HepG2 (cell line): Measurements from ENCODE around the gene CDHR5. TPM values are rescaled to one million over a fixed set of nuclear protein-coding genes. Genes with fewer than 3 reads are reported as not detected.

Source experiments
- ATAC-seq: fragments of 200-7000 bp; cut with Tn5 transposase; 3 replicates; pipeline ENCODE4 v1.9.1; 2020; ENCODE audit warnings: mild to moderate bottlenecking, moderate library complexity
- BruUV-seq: library from RNA; stranded (reverse); fragments of 400-500 nt; replicated peaks from 2 replicates; lab custom pipeline; 2021; lab: Mats Ljungman, UMichigan
- CTCF ChIA-PET: fragments of 300-600 bp; formaldehyde crosslinking; extraction: SDS; loops from one replicate; lab custom pipeline; 2021; ENCODE audit warnings: low total read pairs, inconsistent platforms, low intra/inter-chr PET ratio; lab: Yijun Ruan, JAX
- POLR2A ChIA-PET: fragments of 350-600 bp; sonication (Branson Sonifier 250); formaldehyde crosslinking; loops from one replicate; lab custom pipeline; 2020; ENCODE audit warnings: antibody characterized with exemption, inconsistent platforms; lab: Yijun Ruan, JAX
- DNase-seq: peaks from one replicate; pipeline ENCODE4 v3.0.0-alpha.2; 2015; ENCODE audit warnings: low spot score
- FAIRE-seq: peaks from 3 replicates; lab custom pipeline; 2011; peaks lifted over from hg19 to GRCh38; lab: Jason Lieb, UNC
- H2AFZ ChIP-seq: one replicate; pipeline ENCODE4 v1.6.1; 2011; ENCODE audit warnings: low read length, inconsistent platforms
- H3K27ac ChIP-seq: fragments of 300-600 bp; 3 replicates; pipeline ENCODE4 v1.8.0; 2011; ENCODE audit warnings: mixed run types, mild to moderate bottlenecking, mixed read lengths, low read length, inconsistent platforms; ENCODE audit not compliant: insufficient read depth; ENCODE audit errors: extremely low read length
- H3K27me3 ChIP-seq, 2 experiments: fragments of 200-600 bp in 1 of 2; 2 replicates in 1 of 2; 3 replicates in 1 of 2; pipeline versions ENCODE4 v1.6.0 to v1.8.0; 2011; ENCODE audit warnings: low read length in 2 of 2, mild to moderate bottlenecking in 2 of 2, moderate library complexity in 2 of 2, inconsistent platforms in 1 of 2; ENCODE audit not compliant: insufficient read depth in 2 of 2, control insufficient read depth in 1 of 2
- H3K36me3 ChIP-seq, 2 experiments: fragments of 200-600 bp in 1 of 2; replicated peaks in 1 of 2; 2 replicates in 1 of 2; 3 replicates in 1 of 2; pipeline versions ENCODE4 v1.5.1 to v1.8.0; 2011; ENCODE audit warnings: low read length in 2 of 2, inconsistent platforms in 1 of 2; ENCODE audit not compliant: insufficient read depth in 2 of 2, control insufficient read depth in 1 of 2
- H3K4me1 ChIP-seq: 2 replicates; pipeline ENCODE4 v1.5.1; 2012; ENCODE audit warnings: low read length, inconsistent platforms; ENCODE audit not compliant: insufficient read depth
- H3K4me2 ChIP-seq: 2 replicates; pipeline ENCODE4 v1.6.0; 2011; ENCODE audit warnings: low read depth, low read length, inconsistent platforms
- H3K4me3 ChIP-seq, 3 experiments: fragments of 200-600 bp in 1 of 3; sonication (generic), shearing (Covaris generic) in 1 of 3; replicated peaks in 1 of 3; 2 replicates each; pipeline ENCODE4 v1.5.1; 2011 to 2016; ENCODE audit warnings: low read length in 3 of 3, inconsistent platforms in 2 of 3, low read depth in 2 of 3, mild to moderate bottlenecking in 2 of 3, control low read depth in 1 of 3, mixed read lengths in 1 of 3; ENCODE audit not compliant: insufficient read depth in 1 of 3
- H3K79me2 ChIP-seq: one replicate; pipeline ENCODE4 v1.6.1; 2011; ENCODE audit warnings: low read length, inconsistent platforms; ENCODE audit not compliant: insufficient read depth
- H3K9ac ChIP-seq: 2 replicates; pipeline ENCODE4 v1.6.0; 2011; ENCODE audit warnings: mild to moderate bottlenecking, low read depth, low read length, inconsistent platforms; ENCODE audit not compliant: insufficient read depth
- H3K9me3 ChIP-seq: 2 replicates; pipeline ENCODE4 v1.5.1; 2012; ENCODE audit warnings: mild to moderate bottlenecking, low read length
- H4K20me1 ChIP-seq: 2 replicates; pipeline ENCODE4 v1.6.0; 2011; ENCODE audit warnings: inconsistent platforms, mild to moderate bottlenecking, low read length, moderate library complexity; ENCODE audit not compliant: insufficient read depth
- ARID4A ChIP-seq: sonication (generic); formaldehyde crosslinking; IDR thresholded peaks from 2 replicates; pipeline ENCODE4 v1.5.0; 2020; ENCODE audit warnings: mild to moderate bottlenecking, missing genetic modification reagents, borderline replicate concordance
- CBX1 ChIP-seq: IDR thresholded peaks from one replicate; pipeline ENCODE4 v1.6.1; 2016; ENCODE audit warnings: antibody characterized with exemption, low read depth
- FOSL2 ChIP-seq: sonication (generic); formaldehyde crosslinking; IDR thresholded peaks from 2 replicates; pipeline ENCODE4 v1.4.0; 2020; ENCODE audit warnings: missing genetic modification reagents
- LCORL ChIP-seq, 2 experiments: fragments of 450-650 bp in 1 of 2; sonication (generic) in 1 of 2; formaldehyde crosslinking in 1 of 2; IDR thresholded peaks; 2 replicates each; pipeline versions ENCODE4 v1.5.0 to v1.6.1; 2017 to 2020; ENCODE audit warnings: antibody characterized with exemption in 1 of 2, missing genetic modification reagents in 1 of 2
- LRRFIP1 ChIP-seq: sonication (generic); formaldehyde crosslinking; conservative IDR thresholded peaks from 2 replicates; pipeline ENCODE4 v1.4.0; 2020; ENCODE audit warnings: missing genetic modification reagents
- NONO ChIP-seq, 2 experiments: fragments of 450-650 bp in 1 of 2; sonication (generic) in 1 of 2; formaldehyde crosslinking in 1 of 2; IDR thresholded peaks in 1 of 2; conservative IDR thresholded peaks in 1 of 2; 2 replicates each; pipeline versions ENCODE4 v1.6.1 to v1.8.0; 2017 to 2022; ENCODE audit warnings: mild to moderate bottlenecking in 1 of 2, missing genetic modification reagents in 1 of 2, moderate library complexity in 1 of 2
- NR2F1 ChIP-seq, 2 experiments: fragments of 450-650 bp in 1 of 2; formaldehyde crosslinking in 1 of 2; IDR thresholded peaks; 2 replicates each; pipeline versions ENCODE4 v1.5.0 to v1.6.1; 2016 to 2020; ENCODE audit warnings: mild to moderate bottlenecking in 1 of 2, missing compliant biosample characterization in 1 of 2, missing genetic modification reagents in 1 of 2, moderate library complexity in 1 of 2
- PAXIP1 ChIP-seq: sonication (generic); formaldehyde crosslinking; conservative IDR thresholded peaks from 2 replicates; pipeline ENCODE4 v1.4.0; 2020; ENCODE audit warnings: mild to moderate bottlenecking, missing genetic modification reagents, moderate library complexity
- RARG ChIP-seq: sonication (generic); formaldehyde crosslinking; IDR thresholded peaks from 2 replicates; pipeline ENCODE4 v1.4.0; 2020; ENCODE audit warnings: low read depth, mild to moderate bottlenecking, missing genetic modification reagents
- SIX1 ChIP-seq: sonication (generic); formaldehyde crosslinking; IDR thresholded peaks from 2 replicates; pipeline ENCODE4 v1.4.0; 2020; ENCODE audit warnings: missing genetic modification reagents, borderline replicate concordance
- STAG1 ChIP-seq: sonication (generic); formaldehyde crosslinking; IDR thresholded peaks from 2 replicates; pipeline ENCODE4 v1.4.0; 2020; ENCODE audit warnings: missing genetic modification reagents
- ZNF331 ChIP-seq: sonication (generic); formaldehyde crosslinking; IDR thresholded peaks from 2 replicates; pipeline ENCODE4 v1.4.0; 2020; ENCODE audit warnings: missing genetic modification reagents
- WGBS: methylation state at CpG from one replicate; pipeline ENCODE4 v1.1.6; 2017; ENCODE audit warnings: low lambda C conversion rate; 5-methylcytosine and 5-hydroxymethylcytosine counted together
- in situ Hi-C: cut with HindIII; loops from 2 replicates; pipeline ENCODE4 v1.10.0; 2017; ENCODE audit warnings: low pct_unique_long_range_greater_than_20kb; ENCODE audit not compliant: extremely low pct_ligation_motif_present
- intact Hi-C: fragments of 100-400 bp; cut with micrococcal nuclease; formaldehyde crosslinking; loops from one replicate; pipeline ENCODE4 v1.10.0; 2022; ENCODE audit not compliant: unreplicated experiment
- polyA plus RNA-seq, 8 experiments: library from polyadenylated mRNA; depleted of rRNA in 3 of 8; stranded (reverse) in 7 of 8; unstranded in 1 of 8; fragments of >200 nt; fragmentation: Illumina TruSeq in 4 of 8; extraction: Trizol in 4 of 8; gene quantifications; 2 replicates each; pipeline versions ENCODE4 v1.2.1 to v1.2.3, GENCODE V29; 2011 to 2016; ENCODE audit warnings: low read depth in 4 of 8, missing spikeins in 1 of 8, mixed read lengths in 1 of 8; ENCODE audit not compliant: insufficient read depth in 1 of 8
- total RNA-seq, 5 experiments: library from RNA; depleted of rRNA; stranded (reverse); fragments of >200 nt; fragmentation: Illumina TruSeq; extraction: Trizol; gene quantifications; 2 replicates each; pipeline ENCODE4 v1.2.3, GENCODE V29; 2016; ENCODE audit warnings: low read depth in 1 of 5

Gene CDHR5
- total and polyA plus RNA-seq, 2 of the 13 experiments (the other 11 are each of a cell fraction or from before 2014, with no cell fraction given): 0.46 to 0.71 TPM

- TF ChIP-seq NONO (IDR thresholded peaks at IDR 0.05): no peak
- no peak for TF ChIP-seq NONO (CRISPR knock-in tag; conservative IDR thresholded peaks at IDR 0.05)
- no peak for TF ChIP-seq FOSL2 (CRISPR knock-in tag)
Observed at GRCh38 chr11:657691-658126, 33.0 kb upstream of the CDHR5 start (continued).

- Histone ChIP-seq H3K36me3 (peaks cover 16 to 32% of the 10 kb centered on the region in 2 experiments; a peak in 4 of 5 replicates), H3K4me1 (peaks cover 47% of the 10 kb centered on the region), H3K27ac (peak overlapping the region; percentile 60), H2AFZ (no peak overlapping the region), H4K20me1 (peaks cover 13% of the 10 kb centered on the region; the same call in 1 of the 2 replicates), H3K9ac (no peak overlapping the region), H3K4me2 (no peak overlapping the region), H3K27me3 (no peaks in the 10 kb centered on the region), H3K9me3 (no peaks in the 10 kb centered on the region), H3K79me2 (no peaks in the 10 kb centered on the region), H3K4me3 (no peak overlapping the region)
- intact Hi-C loops: loop anchor here (10.0 kb wide), 1 partner anchor 48 kb away; the partner anchor contains the start of gene EPS8L2
- ATAC-seq: no peak
- 84% methylated on average over 6 of the region's 7 CpGs for WGBS
- FAIRE-seq: no peak
- BruUV-seq: no TSS peak
- DNase-seq: no peak
- ChIA-PET POLR2A (interaction anchor here (1.1 to 1.5 kb wide), 3 partner anchors 49 to 81 kb away, joined by 3 read pairs; partner anchors contain the start of genes EPS8L2 and PHRF1), CTCF (no interaction called here)
- in situ Hi-C loops: loop anchor here (5.0 kb wide), 1 partner anchor 70 kb away; no protein-coding TSS in a partner anchor
- no peak for TF ChIP-seq LCORL (IDR thresholded peaks at IDR 0.05)
- TF ChIP-seq LCORL (CRISPR knock-in tag; IDR thresholded peaks at IDR 0.05): no peak
- no peak for TF ChIP-seq PAXIP1 (CRISPR knock-in tag)
- TF ChIP-seq RARG (CRISPR knock-in tag): no peak
- no peak for TF ChIP-seq SIX1 (CRISPR knock-in tag)
- no peak for TF ChIP-seq STAG1 (CRISPR knock-in tag)
- no peak for TF ChIP-seq CBX1
- TF ChIP-seq ZNF331 (CRISPR knock-in tag): no peak
- TF ChIP-seq LRRFIP1 (CRISPR knock-in tag): no peak
- TF ChIP-seq ARID4A (CRISPR knock-in tag): no peak
- TF ChIP-seq NR2F1 (CRISPR knock-in tag; IDR thresholded peaks at IDR 0.05): no peak
Observed at GRCh38 chr11:656866-657265, 32.1 kb upstream of the CDHR5 start.
